Keratinocyte (primary cell): Measurements from ENCODE around the gene DSTN.

ENCODE experiments used
- EZH2 ChIP-seq: IDR thresholded peaks from one replicate; pipeline ENCODE4 v1.6.1; 2012; ENCODE audit warnings: inconsistent platforms, mild to moderate bottlenecking, low read length, moderate library complexity
- TF ChIP-seq, protein P1 (sequence below), 3 experiments: IDR thresholded peaks in 1 of 3; conservative IDR thresholded peaks in 1 of 3; optimal IDR thresholded peaks in 1 of 3; 2 replicates in 2 of 3; 3 replicates in 1 of 3; pipeline versions ENCODE3 to v1.5.1; 2011; ENCODE audit warnings: low read length in 3 of 3, mild to moderate bottlenecking in 3 of 3, moderate library complexity in 2 of 3, control low read depth in 1 of 3, inconsistent platforms in 1 of 3; ENCODE audit not compliant: insufficient read depth in 2 of 3; ENCODE audit errors: extremely low read depth in 1 of 3

DNA sequence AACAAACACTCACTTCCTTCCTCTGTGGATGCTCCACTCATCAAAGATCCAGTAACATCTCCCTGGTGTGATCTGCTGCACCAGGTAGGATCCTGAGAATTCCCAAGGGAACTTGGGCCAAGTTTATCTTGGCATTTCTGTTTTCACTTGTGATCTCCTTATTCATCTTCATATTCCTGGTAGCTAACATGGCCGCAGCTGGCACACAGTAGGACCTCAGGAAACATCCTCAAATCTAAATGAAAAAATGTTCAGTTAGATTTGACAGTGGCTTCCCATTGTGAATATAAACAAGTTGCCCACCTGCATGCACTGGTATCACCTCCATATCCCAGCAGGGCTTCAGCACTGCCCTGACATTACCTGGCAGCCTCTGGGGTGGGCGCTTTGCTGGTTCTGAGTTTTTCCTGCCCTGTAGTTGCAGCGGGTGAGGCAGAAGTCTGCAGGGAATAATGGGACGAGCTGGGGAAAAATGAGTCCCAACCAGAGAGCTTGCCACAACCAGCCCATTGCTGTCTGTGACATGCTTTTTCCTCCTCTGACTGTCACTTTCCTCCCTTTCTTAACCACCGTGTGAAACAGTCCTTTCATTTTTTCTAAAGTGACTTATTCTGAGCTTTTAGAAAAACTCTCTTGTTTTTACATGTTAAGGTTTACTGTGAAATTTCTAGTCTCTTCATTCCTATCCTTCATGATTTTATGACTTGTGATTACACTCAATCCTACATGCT lies 9.4 kb upstream of the DSTN start:
- TF ChIP-seq, protein P1, sequence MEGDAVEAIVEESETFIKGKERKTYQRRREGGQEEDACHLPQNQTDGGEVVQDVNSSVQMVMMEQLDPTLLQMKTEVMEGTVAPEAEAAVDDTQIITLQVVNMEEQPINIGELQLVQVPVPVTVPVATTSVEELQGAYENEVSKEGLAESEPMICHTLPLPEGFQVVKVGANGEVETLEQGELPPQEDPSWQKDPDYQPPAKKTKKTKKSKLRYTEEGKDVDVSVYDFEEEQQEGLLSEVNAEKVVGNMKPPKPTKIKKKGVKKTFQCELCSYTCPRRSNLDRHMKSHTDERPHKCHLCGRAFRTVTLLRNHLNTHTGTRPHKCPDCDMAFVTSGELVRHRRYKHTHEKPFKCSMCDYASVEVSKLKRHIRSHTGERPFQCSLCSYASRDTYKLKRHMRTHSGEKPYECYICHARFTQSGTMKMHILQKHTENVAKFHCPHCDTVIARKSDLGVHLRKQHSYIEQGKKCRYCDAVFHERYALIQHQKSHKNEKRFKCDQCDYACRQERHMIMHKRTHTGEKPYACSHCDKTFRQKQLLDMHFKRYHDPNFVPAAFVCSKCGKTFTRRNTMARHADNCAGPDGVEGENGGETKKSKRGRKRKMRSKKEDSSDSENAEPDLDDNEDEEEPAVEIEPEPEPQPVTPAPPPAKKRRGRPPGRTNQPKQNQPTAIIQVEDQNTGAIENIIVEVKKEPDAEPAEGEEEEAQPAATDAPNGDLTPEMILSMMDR (optimal IDR thresholded peaks at IDR 0.05 in 1 of 3, IDR thresholded peaks at IDR 0.05 in 1 of 3, conservative IDR thresholded peaks at IDR 0.05 in 1 of 3; ENCODE audit: extremely low read depth in 1 of 3, insufficient read depth in 2 of 3, low read length in 3 of 3): no peak
- TF ChIP-seq EZH2: no peak
